CD4-positive, alpha-beta T cell (primary cell): Measurements from ENCODE around the gene SYCE1L. TPM values are rescaled to one million over a fixed set of nuclear protein-coding genes. Genes with fewer than 3 reads are reported as not detected.

Experiments
- ATAC-seq: fragments of 200-7000 bp; cut with Tn5 transposase; one replicate; pipeline ENCODE4 v1.10.0; 2022; ENCODE audit warnings: mild to moderate bottlenecking; ENCODE audit not compliant: poor library complexity
- CTCF ChIA-PET: fragments of 350-600 bp; sonication (Branson Sonifier 250); formaldehyde crosslinking; loops from one replicate; lab custom pipeline; 2021; ENCODE audit warnings: antibody characterized with exemption, inconsistent platforms; lab: Charles Lee
- POLR2A ChIA-PET: fragments of 350-600 bp; sonication (Branson Sonifier 250); formaldehyde crosslinking; loops from one replicate; lab custom pipeline; 2021; ENCODE audit warnings: antibody characterized with exemption, inconsistent platforms; lab: Charles Lee
- DNase-seq, 14 experiments: peaks; one replicate each; pipeline ENCODE4 v3.0.0-alpha.2; 2013 to 2020; ENCODE audit warnings: mixed read lengths in 2 of 14
- H3K27ac ChIP-seq, 2 donors: one replicate each; pipeline versions ENCODE4 v1.5.1 to v1.7.0; 2013; ENCODE audit warnings: low read length in 2 of 2, low read depth in 1 of 2, mild to moderate bottlenecking in 1 of 2
- H3K27me3 ChIP-seq, 2 experiments: 1 replicate in 1 of 2; 2 replicates in 1 of 2; pipeline versions ENCODE4 v1.6.1 to v1.7.0; 2013; ENCODE audit warnings: low read length in 2 of 2, control low read depth in 1 of 2, mild to moderate bottlenecking in 1 of 2, moderate library complexity in 1 of 2; ENCODE audit not compliant: insufficient read depth in 2 of 2, control insufficient read depth in 1 of 2
- H3K36me3 ChIP-seq: one replicate; pipeline ENCODE4 v1.6.1; 2013; ENCODE audit warnings: low read length, control low read depth; ENCODE audit not compliant: insufficient read depth
- H3K4me1 ChIP-seq: one replicate; pipeline ENCODE4 v1.6.1; 2013; ENCODE audit warnings: low read length, control low read depth; ENCODE audit not compliant: insufficient read depth
- H3K4me3 ChIP-seq: one replicate; pipeline ENCODE4 v1.5.1; 2013; ENCODE audit warnings: mild to moderate bottlenecking, low read length, moderate library complexity
- H3K9me3 ChIP-seq, 2 experiments: 1 replicate in 1 of 2; 2 replicates in 1 of 2; pipeline versions ENCODE4 v1.6.1 to v1.7.0; 2013; ENCODE audit warnings: low read length in 2 of 2, mild to moderate bottlenecking in 2 of 2, control low read depth in 1 of 2, moderate library complexity in 1 of 2; ENCODE audit not compliant: control insufficient read depth in 1 of 2, insufficient read depth in 1 of 2
- H3K27ac Mint-ChIP-seq: one replicate; pipeline ENCODE4 v1.8.0; 2020; ENCODE audit warnings: mixed read lengths
- H3K27me3 Mint-ChIP-seq: one replicate; pipeline ENCODE4 v1.8.0; 2021; ENCODE audit warnings: mixed read lengths
- H3K36me3 Mint-ChIP-seq: one replicate; pipeline ENCODE4 v1.8.0; 2021; ENCODE audit warnings: low read depth, mixed read lengths
- H3K4me1 Mint-ChIP-seq: one replicate; pipeline ENCODE4 v1.8.0; 2021; ENCODE audit warnings: low read depth, mixed read lengths
- H3K4me3 Mint-ChIP-seq: one replicate; pipeline ENCODE4 v1.8.0; 2020; ENCODE audit warnings: mild to moderate bottlenecking, mixed read lengths
- H3K9me3 Mint-ChIP-seq: one replicate; pipeline ENCODE4 v1.8.0; 2020; ENCODE audit warnings: mixed read lengths
- CTCF ChIP-seq: fragments of 200-600 bp; IDR thresholded peaks from one replicate; pipeline ENCODE4 v1.8.0; 2022; ENCODE audit warnings: antibody characterized with exemption, mild to moderate bottlenecking
- intact Hi-C, 2 experiments: fragments of 100-400 bp; cut with DNase I in 1 of 2; cut with micrococcal nuclease in 1 of 2; formaldehyde crosslinking; loops; one replicate each; pipeline versions ENCODE4 v1.15.1 to v1.9.0; 2023 to 2025; cut with DNase I, micrococcal nuclease
- total RNA-seq, 174 experiments: library from RNA in 2 of 174; stranded (reverse) in 2 of 174; gene quantifications; one replicate each; pipeline ENCODE4 v1.2.3 and lab custom pipeline; 2021 to 2026

Gene SYCE1L
- total RNA-seq, 2 experiments from 2014 or later, result 18.8 to 18.9 TPM

DNA sequence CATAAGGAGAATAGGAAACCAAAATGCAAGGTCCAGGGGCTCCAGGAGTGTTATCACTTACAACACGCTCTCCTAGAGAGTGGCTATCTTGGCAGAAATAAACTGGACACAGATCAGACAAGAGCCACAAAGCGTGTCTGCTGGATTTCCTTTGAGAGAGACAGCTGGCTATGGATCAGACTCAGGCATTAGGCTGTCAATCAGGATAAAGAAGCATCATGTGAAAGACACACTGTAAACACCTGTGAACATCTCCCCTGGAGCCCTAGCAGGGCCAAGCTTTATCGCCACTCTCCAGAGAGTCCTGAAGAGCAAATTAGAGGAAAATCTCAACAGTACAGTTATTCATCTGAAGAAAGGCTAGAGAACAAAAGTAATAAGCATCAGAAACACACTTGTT lies 26.0 kb downstream of the SYCE1L start:
- Mint-ChIP-seq H3K36me3 (no peaks in the 10 kb centered on the region), H3K27me3 (no peaks in the 10 kb centered on the region), H3K9me3 (no peaks in the 10 kb centered on the region), H3K4me1 (no peaks in the 10 kb centered on the region), H3K27ac (no peak overlapping the region), H3K4me3 (no peak overlapping the region)
- Histone ChIP-seq H3K4me3 (no peak overlapping the region), H3K27me3 (peaks cover 0 to 5% of the 10 kb centered on the region in 2 experiments), H3K9me3 (no peaks in the 10 kb centered on the region), H3K27ac (no peak overlapping the region), H3K36me3 (no peaks in the 10 kb centered on the region), H3K4me1 (no peaks in the 10 kb centered on the region)
- ChIA-PET POLR2A (no interaction called here), CTCF (no interaction called here)
- TF ChIP-seq CTCF, result no peak
- no peak for ATAC-seq
- no peak for DNase-seq
- intact Hi-C loops, result no loop called here

DNA sequence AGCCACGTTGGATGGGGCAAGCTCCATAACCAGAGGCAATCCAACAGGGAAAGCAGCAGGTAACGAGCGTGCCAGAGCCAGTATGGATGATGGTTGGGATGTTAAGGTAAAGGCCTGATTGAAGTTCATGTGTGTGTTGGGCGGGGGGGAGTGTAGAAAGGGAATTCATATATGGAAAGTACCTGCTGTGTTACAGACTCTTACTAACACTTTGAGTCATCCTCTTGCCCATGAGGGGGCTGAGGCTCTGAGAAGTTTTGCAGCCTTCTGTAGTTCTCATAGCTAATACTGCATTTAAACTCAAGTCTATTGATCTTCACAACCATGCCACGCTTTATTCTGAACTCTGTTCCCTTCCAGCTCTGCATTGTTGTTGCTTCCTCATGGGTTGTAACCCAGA lies 28.5 kb downstream of the SYCE1L start:
- no peak overlapping the region for H3K4me3 Mint-ChIP-seq
- H3K4me1 Mint-ChIP-seq, result no peaks in the 10 kb centered on the region
- intact Hi-C loops, result no loop called here
- no peak for TF ChIP-seq CTCF
- CTCF ChIA-PET, result no interaction called here
- no peak overlapping the region for H3K4me3 ChIP-seq
- POLR2A ChIA-PET, result no interaction called here
- no peaks in the 10 kb centered on the region for H3K4me1 ChIP-seq
- no peak overlapping the region for H3K27ac Mint-ChIP-seq
- DNase-seq (no peak), ATAC-seq (no peak)
- no peaks in the 10 kb centered on the region for H3K36me3 Mint-ChIP-seq
- no peaks in the 10 kb centered on the region for H3K27me3 Mint-ChIP-seq
- H3K9me3 Mint-ChIP-seq, result no peaks in the 10 kb centered on the region
- no peak overlapping the region for H3K27ac ChIP-seq
- H3K36me3 ChIP-seq, result no peaks in the 10 kb centered on the region
- H3K9me3 ChIP-seq, result no peaks in the 10 kb centered on the region
- peaks cover 2 to 5% of the 10 kb centered on the region in 2 experiments for H3K27me3 ChIP-seq

GRCh38 chr16:77231047-77231446 lies 31.8 kb downstream of the SYCE1L start:
- Histone ChIP-seq H3K27ac (no peak overlapping the region), H3K4me1 (peaks cover 3% of the 10 kb centered on the region), H3K36me3 (no peaks in the 10 kb centered on the region), H3K4me3 (no peak overlapping the region), H3K9me3 (no peaks in the 10 kb centered on the region), H3K27me3 (peaks cover 3 to 12% of the 10 kb centered on the region in 2 experiments)
- DNase-seq (no peak), ATAC-seq (no peak)
- no peak for TF ChIP-seq CTCF
- intact Hi-C loops, result loop anchor here in 1 of 2 experiments (10.0 kb wide), 1 partner anchor 744 kb away; no protein-coding TSS in a partner anchor
- Mint-ChIP-seq H3K27me3 (peaks cover 19% of the 10 kb centered on the region), H3K36me3 (no peaks in the 10 kb centered on the region), H3K4me3 (no peak overlapping the region), H3K27ac (no peak overlapping the region), H3K9me3 (no peaks in the 10 kb centered on the region), H3K4me1 (peaks cover 3% of the 10 kb centered on the region)
- ChIA-PET CTCF (no interaction called here), POLR2A (no interaction called here)
